Effector memory CD8-positive, alpha-beta T cell (primary cell): ENCODE measurements around the gene VWA2.

Experiments used
- ATAC-seq: fragments of 150-1000 bp; cut with Tn5 transposase; replicated peaks from 2 replicates; pipeline ENCODE4 v1.10.0; 2021; ENCODE audit warnings: mild to moderate bottlenecking, moderate library complexity
- DNase-seq, 3 experiments: peaks; one replicate each; pipeline ENCODE4 v3.0.0; 2021
- H3K27ac Mint-ChIP-seq, 2 donors: one replicate each; pipeline ENCODE4 v1.8.0; 2022; ENCODE audit warnings: mild to moderate bottlenecking in 2 of 2, mixed read lengths in 2 of 2, moderate library complexity in 2 of 2
- H3K27me3 Mint-ChIP-seq, 2 donors: one replicate each; pipeline ENCODE4 v1.8.0; 2022; ENCODE audit warnings: mixed read lengths in 2 of 2
- H3K36me3 Mint-ChIP-seq: one replicate; pipeline ENCODE4 v1.8.0; 2022; ENCODE audit warnings: mild to moderate bottlenecking, moderate library complexity, mixed read lengths; ENCODE audit not compliant: insufficient read depth
- H3K4me1 Mint-ChIP-seq, 2 donors: one replicate each; pipeline ENCODE4 v1.8.0; 2022; ENCODE audit warnings: low read depth in 2 of 2, mixed read lengths in 2 of 2
- H3K4me3 Mint-ChIP-seq, 2 donors: one replicate each; pipeline ENCODE4 v1.8.0; 2022; ENCODE audit warnings: mild to moderate bottlenecking in 2 of 2, mixed read lengths in 2 of 2, moderate library complexity in 2 of 2
- H3K9me3 Mint-ChIP-seq, 2 donors: one replicate each; pipeline ENCODE4 v1.8.0; 2022; ENCODE audit warnings: mixed read lengths in 2 of 2

Gene VWA2

DNA sequence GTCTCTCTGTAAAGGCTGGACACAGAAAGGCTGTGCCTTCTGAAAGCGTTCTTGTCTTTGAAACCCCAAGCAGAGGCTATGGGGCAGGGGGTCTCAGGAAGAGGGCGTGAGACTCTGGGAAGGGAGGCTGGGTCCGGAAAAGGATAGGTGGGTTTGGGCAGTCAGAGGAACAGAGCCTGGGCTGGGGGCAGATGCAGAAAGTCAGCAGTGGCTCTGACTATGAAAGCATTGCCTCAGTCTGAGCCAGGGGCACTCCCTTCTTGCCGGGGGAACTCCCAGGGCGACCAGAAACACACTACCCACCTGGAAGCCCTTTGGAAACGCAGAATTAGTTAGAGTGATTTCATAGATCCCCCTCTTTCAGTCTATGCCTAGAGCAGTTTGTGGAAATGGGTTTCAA, 72.0 kb downstream of the VWA2 start:
- ATAC-seq (no peak), DNase-seq (no peak)
- Mint-ChIP-seq H3K9me3 (no peaks in the 10 kb centered on the region), H3K27me3 (peaks cover 4 to 11% of the 10 kb centered on the region in 2 donors), H3K4me3 (no peak overlapping the region), H3K36me3 (no peaks in the 10 kb centered on the region), H3K4me1 (no peaks in the 10 kb centered on the region), H3K27ac (no peak overlapping the region)

DNA sequence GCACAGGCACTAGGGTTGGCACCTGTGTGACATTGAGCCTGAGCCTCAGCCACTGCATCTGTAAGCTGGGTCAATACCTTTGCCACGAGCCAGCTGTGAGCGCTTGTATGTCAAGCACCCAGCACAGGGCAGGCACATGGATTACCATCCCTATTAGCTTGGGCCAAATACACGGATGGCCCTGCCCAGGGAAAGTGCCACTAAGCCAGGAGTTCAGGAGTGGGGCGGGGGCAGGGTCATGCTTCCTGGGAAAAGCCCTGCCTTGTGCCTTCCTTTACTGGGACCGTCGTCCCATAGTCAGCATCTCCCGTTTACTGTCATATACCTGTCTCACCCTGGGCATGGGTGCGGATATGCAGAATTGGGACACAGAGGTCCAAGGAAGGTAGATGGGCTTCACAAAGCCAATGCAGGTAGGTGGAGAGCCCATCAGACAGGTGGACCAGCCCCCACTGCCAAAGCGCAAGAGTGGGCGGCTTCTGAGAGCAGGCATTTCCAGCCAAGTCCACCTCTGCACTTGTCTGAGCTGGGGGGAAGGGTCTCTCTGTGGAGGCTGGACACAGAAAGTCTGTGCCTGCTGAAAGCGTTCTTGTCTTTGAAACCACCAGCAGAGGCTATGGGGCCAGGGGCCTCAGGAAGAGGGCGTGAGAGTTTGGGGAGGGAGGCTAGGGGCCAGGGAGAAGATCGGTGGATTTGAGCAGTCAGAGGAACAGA, 72.6 kb downstream of the VWA2 start:
- no peak for DNase-seq
- H3K27me3 Mint-ChIP-seq, result peaks cover 11 to 17% of the 10 kb centered on the region in 2 donors
- H3K36me3 Mint-ChIP-seq, result no peaks in the 10 kb centered on the region
- H3K27ac Mint-ChIP-seq, result peak overlapping the region in 1 of 2 donors; percentile 61
- no peak overlapping the region for H3K4me3 Mint-ChIP-seq
- no peaks in the 10 kb centered on the region for H3K4me1 Mint-ChIP-seq
- no peaks in the 10 kb centered on the region for H3K9me3 Mint-ChIP-seq
- no peak for ATAC-seq

DNA sequence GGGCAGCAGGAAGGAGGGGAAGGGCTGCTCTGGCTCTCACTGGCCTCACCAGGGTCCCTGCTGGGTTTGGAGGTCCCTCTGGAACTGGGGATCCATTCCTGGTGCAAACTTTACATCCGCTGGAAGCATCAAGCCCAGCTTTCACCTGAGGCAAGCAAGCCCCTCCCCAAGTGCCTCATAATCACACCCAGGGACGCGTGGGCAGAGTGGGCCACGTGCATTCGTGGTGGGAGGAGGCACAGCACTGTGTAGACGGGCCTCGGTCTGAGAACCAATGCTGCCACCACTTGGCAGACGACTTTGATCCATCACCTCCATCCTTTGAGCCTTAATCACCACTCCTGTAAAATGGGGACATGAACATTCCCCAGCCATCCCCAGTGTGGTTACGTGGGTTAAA, 74.1 kb downstream of the VWA2 start:
- no peak overlapping the region for H3K27ac Mint-ChIP-seq
- H3K27me3 Mint-ChIP-seq, result peaks cover 11 to 23% of the 10 kb centered on the region in 2 donors
- ATAC-seq (no peak), DNase-seq (no peak)
- no peaks in the 10 kb centered on the region for H3K9me3 Mint-ChIP-seq
- H3K4me3 Mint-ChIP-seq, result no peak overlapping the region
- no peaks in the 10 kb centered on the region for H3K4me1 Mint-ChIP-seq
- H3K36me3 Mint-ChIP-seq, result no peaks in the 10 kb centered on the region

DNA sequence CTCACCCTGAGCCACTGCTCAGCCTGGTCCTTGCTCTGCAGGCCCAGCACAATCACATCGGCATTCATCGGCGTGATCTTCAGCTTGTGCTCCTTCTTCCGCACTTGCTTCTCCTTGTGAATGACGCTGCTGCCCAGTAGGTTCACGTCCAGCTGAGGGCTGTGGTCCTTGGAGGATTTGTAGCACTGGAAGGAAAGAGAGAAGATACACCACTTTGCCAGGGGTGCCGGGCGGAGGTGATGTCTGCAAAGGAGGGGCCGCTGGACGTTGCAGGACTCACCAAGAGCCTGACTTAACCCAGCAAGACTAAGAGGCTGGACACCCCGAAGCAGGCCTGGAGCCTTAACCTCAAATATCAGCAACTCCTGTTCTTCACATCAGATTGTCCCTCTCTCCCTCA, 74.8 kb downstream of the VWA2 start:
- no peaks in the 10 kb centered on the region for H3K4me1 Mint-ChIP-seq

DNA sequence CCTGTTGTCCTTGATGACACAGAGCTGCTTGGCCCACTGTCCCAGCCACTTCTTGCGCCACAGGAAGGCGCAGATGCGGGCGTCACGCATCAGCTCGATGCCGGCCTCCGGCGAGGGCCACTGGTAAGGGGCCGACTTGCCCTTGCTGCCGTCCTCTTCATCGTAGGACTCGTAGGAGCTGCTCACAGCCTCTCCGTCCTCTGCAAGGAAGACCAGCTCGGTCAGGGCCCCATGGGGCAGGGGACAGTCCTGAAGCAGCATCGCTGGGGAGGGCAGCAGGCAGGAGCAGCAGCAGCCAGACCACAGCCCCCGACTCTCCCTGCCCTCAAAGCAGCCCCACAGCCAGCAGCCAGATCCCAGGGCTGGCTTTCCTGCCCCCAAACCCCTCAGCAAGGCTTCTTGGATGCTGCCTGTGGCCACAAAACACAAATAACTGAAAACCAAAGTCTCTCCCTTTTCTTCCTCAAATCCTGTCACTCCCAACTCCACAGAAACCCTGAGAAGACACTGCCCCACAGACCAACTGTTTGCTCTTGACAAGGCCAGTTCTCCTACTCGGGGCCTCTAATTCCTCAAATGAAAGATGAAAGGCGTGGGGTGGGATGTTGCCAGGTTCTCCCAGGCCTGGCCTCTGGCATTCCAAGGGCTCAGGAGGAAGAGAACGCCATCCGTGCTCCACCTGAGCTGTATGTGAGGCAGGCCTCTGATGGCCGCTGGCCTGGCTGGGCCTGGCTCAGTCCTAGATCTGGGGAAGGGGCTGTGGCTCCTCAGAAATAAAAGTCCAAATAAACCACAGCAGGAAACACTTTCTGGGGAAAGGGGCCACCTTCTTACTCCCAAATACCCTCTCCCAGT, 76.7 kb downstream of the VWA2 start:
- H3K4me3 Mint-ChIP-seq, result no peak overlapping the region
- H3K27ac Mint-ChIP-seq, result no peak overlapping the region

More for the DNA sequence above, 74.8 kb downstream of the VWA2 start:
- DNase-seq (no peak), ATAC-seq (no peak)
- H3K36me3 Mint-ChIP-seq, result no peaks in the 10 kb centered on the region
- H3K4me3 Mint-ChIP-seq, result no peak overlapping the region
- no peak overlapping the region for H3K27ac Mint-ChIP-seq
- H3K27me3 Mint-ChIP-seq, result peaks cover 11 to 23% of the 10 kb centered on the region in 2 donors
- H3K9me3 Mint-ChIP-seq, result no peaks in the 10 kb centered on the region

DNA sequence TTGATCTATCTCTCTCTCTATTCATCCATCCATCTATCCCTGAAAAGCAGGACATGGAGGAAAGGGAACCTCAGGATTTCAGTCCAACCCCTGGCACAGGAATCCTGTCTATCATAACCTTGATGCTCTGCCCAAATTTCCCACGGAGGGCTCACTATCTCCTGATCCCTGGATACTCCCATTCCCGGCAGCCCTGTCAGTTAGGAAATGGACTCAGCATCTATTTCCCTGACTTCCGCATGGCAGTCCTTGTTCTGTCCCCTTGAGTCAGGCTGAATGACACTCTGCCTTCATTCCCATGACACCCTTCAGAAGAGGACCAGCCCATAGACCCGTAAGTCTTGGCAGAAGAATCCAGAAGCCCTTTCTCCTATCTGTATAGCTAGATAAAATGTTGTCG, 77.7 kb downstream of the VWA2 start:
- Mint-ChIP-seq H3K4me3 (no peak overlapping the region), H3K27ac (no peak overlapping the region), H3K9me3 (no peaks in the 10 kb centered on the region), H3K27me3 (peaks cover 11 to 15% of the 10 kb centered on the region in 2 donors), H3K4me1 (no peaks in the 10 kb centered on the region), H3K36me3 (no peaks in the 10 kb centered on the region)
- ATAC-seq, result no peak
- no peak for DNase-seq

More for the DNA sequence above, 76.7 kb downstream of the VWA2 start:
- no peak for DNase-seq
- Mint-ChIP-seq H3K9me3 (no peaks in the 10 kb centered on the region), H3K4me1 (no peaks in the 10 kb centered on the region), H3K27me3 (peaks cover 11 to 23% of the 10 kb centered on the region in 2 donors), H3K36me3 (no peaks in the 10 kb centered on the region)
- ATAC-seq, result no peak

DNA sequence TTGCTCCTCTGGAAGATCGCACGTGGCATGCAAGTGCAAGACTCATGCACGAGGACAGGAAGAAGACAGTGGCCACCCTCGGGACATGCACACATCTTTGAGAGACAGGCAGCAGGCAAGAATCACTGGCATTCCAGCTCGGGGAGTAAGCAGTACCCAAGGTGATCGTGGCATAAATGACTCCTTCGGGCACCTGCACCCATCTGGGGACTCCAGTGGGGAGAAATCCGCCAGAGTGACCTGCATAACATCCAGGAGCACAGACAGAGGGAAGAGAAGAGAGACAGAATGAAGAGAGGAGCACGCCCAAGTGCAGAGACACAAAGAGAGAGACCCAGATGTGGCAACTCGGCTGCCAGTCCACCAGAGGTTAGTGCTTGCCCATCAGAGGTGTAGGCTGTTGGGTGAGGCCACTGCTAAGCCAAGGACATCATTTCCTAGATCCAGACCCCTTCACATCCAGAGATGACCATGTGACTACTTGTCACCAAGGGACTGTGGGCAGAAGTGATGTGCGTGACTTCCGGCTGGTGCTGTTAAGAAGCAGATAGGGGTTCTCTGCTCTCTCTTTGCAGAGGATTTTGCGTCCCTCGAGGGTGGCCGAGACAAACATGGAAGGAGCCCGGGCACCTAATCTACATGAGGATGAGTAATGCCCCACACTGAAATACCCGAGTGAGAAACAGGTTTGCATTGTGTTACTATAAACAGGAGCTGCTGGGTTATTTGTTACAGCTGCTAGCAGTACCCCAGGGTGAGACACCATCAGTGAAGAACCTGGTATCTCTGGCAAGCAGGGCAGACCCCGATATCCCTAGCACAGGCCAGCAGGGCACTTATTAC, 80.6 kb downstream of the VWA2 start:
- ATAC-seq (no peak), DNase-seq (no peak)
- H3K36me3 Mint-ChIP-seq, result no peaks in the 10 kb centered on the region
- H3K4me3 Mint-ChIP-seq, result no peak overlapping the region
- H3K27ac Mint-ChIP-seq, result no peak overlapping the region
- no peaks in the 10 kb centered on the region for H3K9me3 Mint-ChIP-seq
- H3K27me3 Mint-ChIP-seq, result peaks cover 11 to 22% of the 10 kb centered on the region in 2 donors
- H3K4me1 Mint-ChIP-seq, result no peaks in the 10 kb centered on the region

DNA sequence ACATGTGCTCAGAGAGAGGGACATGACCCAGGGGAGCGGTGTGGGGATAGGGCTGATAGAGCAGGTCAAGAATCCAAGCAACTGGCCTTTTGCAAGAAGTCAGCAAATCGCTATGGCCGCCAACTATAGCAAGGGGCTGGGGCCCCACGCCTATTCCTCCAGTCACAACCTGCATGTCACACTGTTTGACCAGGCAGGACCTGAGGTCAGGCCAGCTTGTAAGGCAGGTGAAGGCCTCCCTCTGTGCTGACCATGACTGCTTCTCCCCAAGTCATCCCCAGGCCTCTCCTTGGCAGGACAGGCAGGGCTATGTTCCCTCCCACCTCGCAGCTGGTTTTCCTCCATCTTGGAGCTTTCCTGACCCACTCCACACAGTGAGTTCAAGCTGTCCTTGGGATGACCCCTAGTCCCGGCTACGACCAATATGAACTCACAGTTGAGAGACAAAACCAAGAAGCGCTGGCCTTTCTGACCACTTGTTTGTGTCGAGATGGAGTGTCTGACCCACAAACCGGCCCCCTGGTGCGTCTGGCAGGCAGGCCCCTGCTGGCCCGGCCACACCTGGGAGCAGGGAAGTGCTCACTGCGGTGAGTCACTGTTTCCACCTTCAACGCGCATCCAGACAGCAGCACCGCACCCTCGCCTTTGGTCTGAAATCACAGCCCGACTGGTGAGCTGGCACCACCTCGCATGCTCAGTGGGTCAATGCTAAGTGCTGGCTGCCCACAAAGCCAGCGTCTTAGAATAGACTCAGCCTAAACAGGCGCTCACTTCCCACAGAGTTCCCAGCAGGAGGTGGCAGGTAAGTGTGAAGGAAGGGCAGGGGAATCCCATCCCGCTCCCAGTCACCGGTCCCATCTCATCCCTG, 81.4 kb downstream of the VWA2 start:
- no peak overlapping the region for H3K27ac Mint-ChIP-seq
- H3K4me1 Mint-ChIP-seq, result no peaks in the 10 kb centered on the region
- ATAC-seq, result no peak
- no peaks in the 10 kb centered on the region for H3K9me3 Mint-ChIP-seq
- DNase-seq, result no peak
- peaks cover 11 to 22% of the 10 kb centered on the region in 2 donors for H3K27me3 Mint-ChIP-seq
- no peaks in the 10 kb centered on the region for H3K36me3 Mint-ChIP-seq
- no peak overlapping the region for H3K4me3 Mint-ChIP-seq

DNA sequence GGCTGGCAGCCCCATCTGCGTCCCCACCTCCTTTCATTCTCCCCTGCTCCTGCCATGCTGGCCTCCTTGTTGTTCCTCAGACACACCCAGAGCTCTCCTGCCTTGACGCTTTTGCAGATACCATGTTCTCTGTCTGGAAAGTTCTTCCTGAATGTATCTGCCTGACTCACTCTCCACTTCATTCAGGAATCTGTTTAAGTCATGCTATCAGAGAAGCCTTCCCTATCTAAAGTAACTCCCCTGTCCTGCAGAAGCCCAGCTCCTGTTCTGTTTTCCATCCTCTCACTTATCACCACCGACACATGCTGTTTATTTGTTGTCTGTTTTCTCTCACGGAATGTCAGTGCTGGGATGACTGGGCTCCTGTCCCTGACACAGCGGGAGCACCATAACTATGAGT, 83.3 kb downstream of the VWA2 start:
- Mint-ChIP-seq H3K4me1 (no peaks in the 10 kb centered on the region), H3K27ac (no peak overlapping the region), H3K4me3 (no peak overlapping the region), H3K9me3 (no peaks in the 10 kb centered on the region), H3K36me3 (no peaks in the 10 kb centered on the region), H3K27me3 (peaks cover 0 to 7% of the 10 kb centered on the region in 2 donors)
- DNase-seq (no peak), ATAC-seq (no peak)

DNA sequence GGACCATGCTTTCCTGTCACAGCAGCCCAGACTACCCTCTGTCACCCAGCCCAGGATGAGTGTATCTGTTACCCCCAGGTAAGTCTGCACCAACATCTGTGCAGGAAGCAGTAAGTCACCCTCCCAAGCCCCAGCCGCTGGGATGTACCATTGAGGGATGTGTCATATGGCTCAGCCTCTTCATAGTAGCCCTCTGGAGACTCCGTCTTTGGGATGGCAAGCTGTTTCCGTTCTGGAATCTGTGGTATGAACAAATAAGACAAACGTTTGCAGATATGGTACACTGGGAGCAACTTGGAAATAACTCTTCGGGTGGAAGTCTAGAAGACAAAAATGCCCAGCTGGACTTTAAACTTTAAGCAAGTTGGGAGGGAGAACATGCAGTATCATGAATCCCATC, 84.0 kb downstream of the VWA2 start:
- Mint-ChIP-seq H3K4me3 (no peak overlapping the region), H3K27ac (no peak overlapping the region), H3K36me3 (no peaks in the 10 kb centered on the region), H3K9me3 (no peaks in the 10 kb centered on the region), H3K27me3 (peaks cover 0 to 7% of the 10 kb centered on the region in 2 donors), H3K4me1 (no peaks in the 10 kb centered on the region)
- ATAC-seq (no peak), DNase-seq (no peak)

DNA sequence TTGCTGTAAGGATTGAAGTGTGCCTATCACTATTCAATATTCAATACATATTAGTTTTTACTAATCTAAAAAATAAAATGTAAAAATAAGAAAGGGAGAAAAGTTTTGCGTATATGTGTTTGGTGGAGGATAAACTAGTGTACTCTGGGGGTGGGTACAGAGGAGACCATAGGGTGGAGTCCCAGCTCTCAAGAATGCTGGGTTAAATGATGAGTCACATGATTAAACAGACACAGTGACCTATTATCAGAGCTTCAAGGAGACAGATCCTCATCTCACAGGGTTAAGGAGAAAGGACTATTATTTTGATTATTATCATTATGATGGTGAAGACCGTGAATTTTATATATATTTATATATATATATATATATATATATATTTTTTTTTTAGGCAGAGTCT, 87.7 kb downstream of the VWA2 start:
- Mint-ChIP-seq H3K27me3 (peaks cover 0 to 25% of the 10 kb centered on the region in 2 donors), H3K4me3 (no peak overlapping the region), H3K27ac (no peak overlapping the region), H3K4me1 (no peaks in the 10 kb centered on the region), H3K36me3 (no peaks in the 10 kb centered on the region), H3K9me3 (no peaks in the 10 kb centered on the region)
- DNase-seq (no peak), ATAC-seq (no peak)

DNA sequence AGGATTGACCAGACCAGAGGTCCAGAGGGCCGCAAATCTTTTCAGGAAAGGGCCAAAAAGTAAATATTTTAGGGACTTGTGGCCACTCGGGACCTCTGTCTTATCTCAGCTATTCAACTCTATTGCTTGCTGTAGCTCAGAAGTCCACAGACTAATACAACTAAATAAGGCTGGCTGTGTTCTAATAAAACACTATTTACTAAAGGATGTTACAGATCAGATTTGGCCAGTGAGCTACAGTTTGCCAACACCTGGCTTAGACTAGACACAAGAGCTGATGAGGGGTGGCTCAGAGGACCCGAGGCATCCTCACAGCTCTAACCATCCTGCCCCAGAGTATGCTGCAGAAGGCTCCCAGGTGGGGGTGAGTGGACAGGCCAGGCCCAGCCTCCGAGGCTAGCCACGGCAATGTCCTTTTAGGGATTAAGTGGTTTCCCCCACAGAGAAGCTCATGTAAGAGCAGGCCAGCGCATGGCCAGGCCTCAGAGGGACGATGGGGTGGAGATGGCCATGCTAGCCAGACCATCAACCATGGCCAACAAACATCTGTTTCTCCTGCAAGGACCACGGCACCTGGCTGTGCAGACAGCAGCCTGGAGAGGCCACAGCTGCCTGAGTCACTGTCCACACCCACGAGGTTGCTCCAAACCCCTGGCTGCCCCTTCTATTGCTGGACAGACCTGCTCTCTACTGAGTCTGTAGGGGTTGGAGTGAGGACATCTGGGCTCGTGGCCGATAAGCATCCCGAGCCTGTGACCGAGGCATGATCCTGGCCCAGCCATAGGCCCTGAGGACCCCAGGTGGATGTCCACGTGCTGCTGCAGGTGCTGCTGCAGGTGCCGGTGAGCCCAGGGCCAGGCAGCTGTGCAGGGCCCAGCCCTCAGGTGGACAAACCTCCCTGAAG, 88.7 kb downstream of the VWA2 start:
- DNase-seq (no peak), ATAC-seq (no peak)
- H3K9me3 Mint-ChIP-seq, result no peaks in the 10 kb centered on the region
- no peak overlapping the region for H3K4me3 Mint-ChIP-seq
- H3K36me3 Mint-ChIP-seq, result no peaks in the 10 kb centered on the region
- peaks cover 0 to 21% of the 10 kb centered on the region in 2 donors for H3K27me3 Mint-ChIP-seq
- H3K4me1 Mint-ChIP-seq, result no peaks in the 10 kb centered on the region
- H3K27ac Mint-ChIP-seq, result no peak overlapping the region
